Activated CD4-positive, alpha-beta T cell treated with anti-CD3 and anti-CD28 coated beads, Interleukin-2, amount 10 ng/mL, durations not matched to agents 7 days and 5 days (primary cell): ENCODE measurements around the gene GGA1. TPM values are rescaled to one million over a fixed set of nuclear protein-coding genes. Genes with fewer than 3 reads are reported as not detected.
A peak's percentile ranks its signal among the peaks of the same experiment; 100 is the strongest.

Experiments
- CTCF ChIA-PET: fragments of 350-600 bp; sonication (Branson Sonifier 250); formaldehyde crosslinking; loops from one replicate; lab custom pipeline; 2021; ENCODE audit warnings: antibody characterized with exemption; lab: Charles Lee
- POLR2A ChIA-PET: fragments of 350-600 bp; sonication (Branson Sonifier 250); formaldehyde crosslinking; loops from one replicate; lab custom pipeline; 2021; ENCODE audit warnings: antibody characterized with exemption; lab: Charles Lee
- DNase-seq: peaks from one replicate; pipeline ENCODE4 v3.0.0-alpha.2; 2020
- H3K27ac Mint-ChIP-seq: one replicate; pipeline ENCODE4 v1.8.0; 2021; ENCODE audit warnings: mild to moderate bottlenecking, moderate library complexity, mixed read lengths
- H3K27me3 Mint-ChIP-seq: one replicate; pipeline ENCODE4 v1.8.0; 2021; ENCODE audit warnings: mixed read lengths
- H3K36me3 Mint-ChIP-seq: one replicate; pipeline ENCODE4 v1.8.0; 2021; ENCODE audit warnings: low read depth, mixed read lengths
- H3K4me1 Mint-ChIP-seq: one replicate; pipeline ENCODE4 v1.8.0; 2021; ENCODE audit warnings: mixed read lengths
- H3K4me3 Mint-ChIP-seq: one replicate; pipeline ENCODE4 v1.8.0; 2021; ENCODE audit warnings: mild to moderate bottlenecking, moderate library complexity, mixed read lengths
- H3K9me3 Mint-ChIP-seq: one replicate; pipeline ENCODE4 v1.8.0; 2021; ENCODE audit warnings: mixed read lengths
- total RNA-seq, 2 experiments: library from RNA; stranded (reverse); gene quantifications; one replicate each; pipeline ENCODE4 v1.2.3, GENCODE V29; 2021

Gene GGA1
- total RNA-seq, 2 experiments from 2014 or later, result 58.5 to 62.8 TPM

DNA sequence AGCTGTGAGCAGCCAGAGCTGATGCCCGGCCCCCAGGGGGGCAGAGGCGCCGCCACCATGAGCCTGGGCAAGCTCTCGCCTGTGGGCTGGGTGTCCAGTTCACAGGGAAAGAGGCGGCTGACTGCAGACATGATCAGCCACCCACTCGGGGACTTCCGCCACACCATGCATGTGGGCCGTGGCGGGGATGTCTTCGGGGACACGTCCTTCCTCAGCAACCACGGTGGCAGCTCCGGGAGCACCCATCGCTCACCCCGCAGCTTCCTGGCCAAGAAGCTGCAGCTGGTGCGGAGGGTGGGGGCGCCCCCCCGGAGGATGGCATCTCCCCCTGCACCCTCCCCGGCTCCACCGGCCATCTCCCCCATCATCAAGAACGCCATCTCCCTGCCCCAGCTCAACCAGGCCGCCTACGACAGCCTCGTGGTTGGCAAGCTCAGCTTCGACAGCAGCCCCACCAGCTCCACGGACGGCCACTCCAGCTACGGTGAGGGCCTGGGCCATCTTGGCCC, 42.3 kb upstream of the GGA1 start:
- ChIA-PET CTCF (interaction anchor here (0.7 to 15.9 kb wide), 23 partner anchors 10 to 356 kb away, joined by 3 to 397 read pairs (median 5); partner anchors contain the start of genes ANKRD54, CARD10, GGA1 and LGALS2), POLR2A (interaction anchor here (0.6 kb wide), 1 partner anchor 91 kb away, joined by 6 read pairs; no protein-coding TSS in a partner anchor)
- Mint-ChIP-seq H3K9me3 (no peaks in the 10 kb centered on the region), H3K4me3 (no peak overlapping the region), H3K27me3 (peaks cover 42% of the 10 kb centered on the region), H3K27ac (no peak overlapping the region), H3K36me3 (no peaks in the 10 kb centered on the region), H3K4me1 (peaks cover 28% of the 10 kb centered on the region)
- DNase-seq, result peak; percentile 27

DNA sequence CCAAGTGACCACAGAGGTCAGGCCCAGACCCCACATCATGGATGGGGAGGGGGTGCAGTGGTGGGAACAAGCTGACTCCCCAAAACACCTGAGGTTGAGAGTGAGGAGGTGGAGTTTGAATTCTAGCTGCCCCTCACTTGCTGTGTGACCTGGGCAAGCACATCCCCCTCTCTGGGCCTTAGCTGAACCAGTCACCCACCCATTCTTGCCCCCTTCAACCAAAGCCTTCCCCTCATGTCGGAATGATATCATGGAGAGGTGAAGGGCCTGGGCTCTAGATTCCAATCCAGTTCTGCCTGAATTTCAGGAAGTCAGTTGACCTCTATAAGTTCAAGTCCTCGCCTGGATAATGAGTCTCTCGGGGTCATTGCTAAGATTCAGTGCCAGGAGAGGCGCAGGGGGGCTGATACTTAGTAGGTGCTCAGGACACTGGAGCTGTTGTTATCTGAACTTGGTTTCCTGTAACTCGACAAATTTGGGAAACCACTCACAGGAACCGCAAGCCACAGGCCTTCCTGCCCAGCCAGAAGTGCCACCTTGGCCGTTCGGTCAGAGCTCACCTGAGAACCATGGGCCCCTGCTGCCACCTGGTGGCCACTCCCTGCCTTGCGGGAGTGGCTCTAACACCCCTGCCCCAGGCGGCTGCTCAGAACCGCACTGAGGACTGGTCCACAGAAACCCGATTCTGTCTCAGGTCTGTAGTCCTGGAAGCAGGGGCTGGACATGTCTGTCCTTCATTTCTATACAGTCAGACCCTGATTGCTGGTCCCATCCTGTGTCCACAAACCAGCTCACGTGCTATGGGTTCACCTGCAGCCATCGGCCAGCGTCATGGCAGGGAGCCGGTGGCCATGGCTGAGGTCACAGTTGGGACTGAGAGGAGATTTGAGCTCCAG, 41.5 kb upstream of the GGA1 start:
- DNase-seq, result peak; percentile 94
- H3K4me3 Mint-ChIP-seq, result peak overlapping the region; percentile 41
- ChIA-PET CTCF (interaction anchor here (0.5 to 15.9 kb wide), 42 partner anchors 8 to 589 kb away, joined by 3 to 397 read pairs (median 4); partner anchors contain the start of genes ANKRD54, CARD10, CYTH4 and GGA1), POLR2A (no interaction called here)
- H3K9me3 Mint-ChIP-seq, result no peaks in the 10 kb centered on the region
- H3K27me3 Mint-ChIP-seq, result peaks cover 38% of the 10 kb centered on the region
- H3K36me3 Mint-ChIP-seq, result no peaks in the 10 kb centered on the region
- H3K27ac Mint-ChIP-seq, result peak overlapping the region; percentile 73
- H3K4me1 Mint-ChIP-seq, result peaks cover 23% of the 10 kb centered on the region

DNA sequence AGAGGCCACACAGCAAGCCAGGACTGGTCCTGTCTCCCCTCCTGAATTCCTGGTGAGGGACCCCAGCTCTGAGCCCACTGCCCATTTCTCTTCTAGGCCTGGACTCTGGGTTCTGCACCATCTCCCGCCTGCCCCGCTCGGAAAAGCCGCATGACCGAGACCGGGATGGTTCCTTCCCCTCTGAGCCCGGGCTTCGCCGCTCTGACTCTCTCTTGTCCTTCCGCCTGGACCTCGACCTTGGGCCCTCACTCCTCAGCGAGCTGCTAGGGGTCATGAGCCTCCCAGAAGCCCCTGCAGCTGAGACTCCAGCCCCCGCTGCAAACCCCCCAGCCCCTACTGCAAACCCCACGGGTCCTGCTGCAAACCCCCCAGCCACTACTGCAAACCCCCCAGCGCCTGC, 40.6 kb upstream of the GGA1 start:
- Mint-ChIP-seq H3K27ac (no peak overlapping the region), H3K4me1 (peaks cover 22% of the 10 kb centered on the region), H3K36me3 (no peaks in the 10 kb centered on the region), H3K4me3 (no peak overlapping the region), H3K9me3 (no peaks in the 10 kb centered on the region), H3K27me3 (peaks cover 32% of the 10 kb centered on the region)
- CTCF ChIA-PET, result interaction anchor here (0.5 to 15.9 kb wide), 27 partner anchors 7 to 418 kb away, joined by 3 to 397 read pairs (median 5); partner anchors contain the start of genes CYTH4, GGA1, IL2RB and LGALS2
- POLR2A ChIA-PET, result no interaction called here
- DNase-seq, result no peak

DNA sequence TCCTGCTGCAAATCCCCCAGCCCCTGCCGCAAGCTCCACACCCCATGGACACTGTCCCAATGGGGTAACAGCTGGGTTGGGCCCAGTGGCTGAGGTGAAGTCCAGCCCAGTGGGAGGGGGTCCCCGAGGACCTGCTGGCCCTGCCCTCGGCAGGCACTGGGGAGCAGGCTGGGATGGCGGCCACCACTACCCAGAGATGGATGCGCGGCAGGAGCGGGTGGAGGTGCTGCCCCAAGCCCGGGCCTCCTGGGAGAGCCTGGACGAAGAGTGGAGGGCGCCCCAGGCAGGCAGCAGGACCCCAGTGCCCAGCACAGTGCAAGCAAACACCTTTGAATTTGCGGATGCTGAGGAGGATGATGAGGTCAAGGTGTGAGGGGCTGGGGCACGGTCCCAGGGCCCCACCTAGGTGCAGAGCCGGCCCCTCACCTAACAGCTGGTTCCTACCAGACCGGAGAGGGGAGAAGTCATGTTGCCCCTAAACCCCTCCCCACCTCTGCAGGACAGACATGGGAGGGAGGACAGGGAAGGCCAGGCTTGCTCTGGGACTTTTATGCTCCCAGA, 40.1 kb upstream of the GGA1 start:
- H3K9me3 Mint-ChIP-seq, result no peaks in the 10 kb centered on the region
- CTCF ChIA-PET, result interaction anchor here (0.6 to 15.9 kb wide), 13 partner anchors 10 to 419 kb away, joined by 3 to 397 read pairs (median 5); partner anchors contain the start of genes GGA1, IL2RB, LGALS2 and MFNG
- DNase-seq, result no peak
- no peaks in the 10 kb centered on the region for H3K36me3 Mint-ChIP-seq
- POLR2A ChIA-PET, result no interaction called here
- peaks cover 27% of the 10 kb centered on the region for H3K27me3 Mint-ChIP-seq
- H3K4me3 Mint-ChIP-seq, result no peak overlapping the region
- no peak overlapping the region for H3K27ac Mint-ChIP-seq
- H3K4me1 Mint-ChIP-seq, result peaks cover 22% of the 10 kb centered on the region

DNA sequence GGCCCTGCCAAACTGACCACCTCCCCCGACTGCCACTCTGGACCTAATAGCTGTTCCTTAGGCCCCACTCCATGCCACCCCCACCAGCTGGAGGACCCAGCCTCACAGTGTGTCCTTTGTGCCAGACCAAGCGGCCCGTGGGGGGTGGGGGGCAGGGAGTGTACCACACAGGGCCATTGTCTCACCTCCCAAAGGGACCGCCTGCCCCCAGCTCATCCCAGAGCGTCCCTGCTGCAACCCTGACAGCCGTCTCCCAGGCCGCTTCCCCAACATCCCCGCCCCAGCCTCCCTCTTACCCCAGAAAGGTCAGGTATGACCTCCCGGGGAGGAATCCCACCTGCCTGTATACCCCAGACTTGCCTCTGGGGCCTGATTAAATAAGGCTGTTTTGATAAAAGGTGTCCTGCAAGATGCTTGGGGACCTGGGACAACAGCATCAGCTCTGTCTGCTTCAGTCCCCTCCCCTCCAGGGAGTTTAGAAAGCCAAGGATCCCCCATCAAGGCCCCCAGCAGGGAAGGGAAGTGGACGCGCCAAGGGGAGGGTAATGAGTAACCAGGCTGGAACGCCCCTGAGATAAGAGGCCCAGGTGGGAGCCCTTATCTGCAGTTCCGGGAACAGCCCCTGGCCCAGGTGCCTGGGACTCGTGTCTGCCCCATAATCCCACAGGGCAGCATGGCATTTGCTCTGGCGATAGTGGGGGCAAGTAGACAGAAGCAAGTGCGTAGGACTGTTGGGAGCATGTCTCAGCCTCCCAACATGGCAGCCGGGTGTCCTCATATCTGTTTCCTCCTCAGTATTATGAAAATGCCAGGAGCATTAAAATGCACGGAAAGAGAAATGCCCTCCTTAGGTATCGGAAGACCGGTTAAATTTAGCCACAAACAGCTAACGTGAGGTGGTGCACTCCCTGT, 39.4 kb upstream of the GGA1 start:
- Mint-ChIP-seq H3K27ac (peak overlapping the region; percentile 33), H3K36me3 (no peaks in the 10 kb centered on the region), H3K4me3 (no peak overlapping the region), H3K27me3 (peaks cover 22% of the 10 kb centered on the region), H3K9me3 (no peaks in the 10 kb centered on the region), H3K4me1 (peaks cover 22% of the 10 kb centered on the region)
- POLR2A ChIA-PET, result no interaction called here
- no peak for DNase-seq
- CTCF ChIA-PET, result interaction anchor here (1.5 to 15.9 kb wide), 6 partner anchors 7 to 252 kb away, joined by 3 to 397 read pairs (median 9); partner anchors contain the start of gene LGALS2

DNA sequence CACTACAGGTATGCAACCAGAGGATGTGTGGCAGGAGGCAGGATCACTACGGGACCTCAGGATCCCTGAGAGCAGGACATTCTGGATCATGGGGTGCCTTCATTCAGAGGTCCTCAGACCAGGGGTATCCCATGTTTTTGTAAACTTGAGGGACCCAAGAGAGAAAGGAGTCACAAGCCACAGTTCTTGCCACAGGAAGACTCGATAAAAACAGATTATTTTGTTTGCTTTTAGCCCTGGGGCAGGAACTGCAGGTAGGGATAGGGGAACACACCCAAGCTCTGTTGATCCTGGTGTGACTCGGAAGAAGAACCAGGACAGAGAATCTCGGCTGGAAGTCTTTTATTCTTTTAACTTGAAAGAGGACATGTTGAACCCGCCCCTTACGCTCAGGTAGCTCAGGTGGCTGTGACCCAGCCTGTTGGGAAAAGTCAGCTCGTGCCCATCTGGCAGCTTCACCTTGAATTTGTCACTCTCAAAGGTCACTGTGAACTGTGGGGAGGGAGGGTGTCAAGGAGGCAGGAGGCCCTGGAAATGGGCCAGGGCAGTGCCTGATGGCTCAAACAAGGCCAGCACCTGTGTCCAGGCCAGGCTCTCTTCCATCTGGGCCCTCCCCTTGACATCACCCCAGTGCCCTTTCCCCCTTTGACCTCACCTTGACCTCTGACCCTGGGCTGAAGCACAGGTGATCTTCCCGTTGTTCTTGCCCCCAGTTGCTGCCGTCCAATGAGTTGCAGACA, 38.5 kb upstream of the GGA1 start:
- no peaks in the 10 kb centered on the region for H3K9me3 Mint-ChIP-seq
- H3K36me3 Mint-ChIP-seq, result no peaks in the 10 kb centered on the region
- peaks cover 19% of the 10 kb centered on the region for H3K27me3 Mint-ChIP-seq
- H3K4me3 Mint-ChIP-seq, result no peak overlapping the region
- H3K4me1 Mint-ChIP-seq, result peaks cover 22% of the 10 kb centered on the region
- no peak for DNase-seq
- POLR2A ChIA-PET, result no interaction called here
- CTCF ChIA-PET, result interaction anchor here (1.5 to 15.9 kb wide), 5 partner anchors 8 to 25 kb away, joined by 3 to 397 read pairs (median 12); partner anchors contain the start of gene LGALS2
- H3K27ac Mint-ChIP-seq, result no peak overlapping the region

DNA sequence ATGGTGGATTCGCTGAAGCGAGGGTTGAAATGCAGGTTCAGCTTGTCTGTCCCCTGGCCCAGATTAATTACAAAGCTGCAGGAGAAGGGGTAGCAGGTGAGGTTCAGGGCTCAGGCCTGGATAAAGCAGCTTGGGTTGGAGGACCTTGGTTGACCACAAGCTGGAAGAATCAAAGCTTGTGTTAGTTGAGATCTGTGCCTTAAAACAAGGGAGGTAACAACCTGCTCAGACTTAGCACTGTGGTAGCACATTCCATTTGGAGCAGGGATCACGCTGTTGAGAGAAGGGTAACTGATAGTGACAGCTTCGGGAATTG, 38.0 kb upstream of the GGA1 start:
- no peak overlapping the region for H3K27ac Mint-ChIP-seq
- POLR2A ChIA-PET, result no interaction called here
- H3K4me3 Mint-ChIP-seq, result no peak overlapping the region
- CTCF ChIA-PET, result interaction anchor here (1.5 to 15.9 kb wide), 5 partner anchors 9 to 25 kb away, joined by 3 to 397 read pairs (median 12); partner anchors contain the start of gene LGALS2
- no peak for DNase-seq
- peaks cover 21% of the 10 kb centered on the region for H3K4me1 Mint-ChIP-seq
- H3K27me3 Mint-ChIP-seq, result peaks cover 18% of the 10 kb centered on the region
- H3K9me3 Mint-ChIP-seq, result no peaks in the 10 kb centered on the region
- no peaks in the 10 kb centered on the region for H3K36me3 Mint-ChIP-seq

DNA sequence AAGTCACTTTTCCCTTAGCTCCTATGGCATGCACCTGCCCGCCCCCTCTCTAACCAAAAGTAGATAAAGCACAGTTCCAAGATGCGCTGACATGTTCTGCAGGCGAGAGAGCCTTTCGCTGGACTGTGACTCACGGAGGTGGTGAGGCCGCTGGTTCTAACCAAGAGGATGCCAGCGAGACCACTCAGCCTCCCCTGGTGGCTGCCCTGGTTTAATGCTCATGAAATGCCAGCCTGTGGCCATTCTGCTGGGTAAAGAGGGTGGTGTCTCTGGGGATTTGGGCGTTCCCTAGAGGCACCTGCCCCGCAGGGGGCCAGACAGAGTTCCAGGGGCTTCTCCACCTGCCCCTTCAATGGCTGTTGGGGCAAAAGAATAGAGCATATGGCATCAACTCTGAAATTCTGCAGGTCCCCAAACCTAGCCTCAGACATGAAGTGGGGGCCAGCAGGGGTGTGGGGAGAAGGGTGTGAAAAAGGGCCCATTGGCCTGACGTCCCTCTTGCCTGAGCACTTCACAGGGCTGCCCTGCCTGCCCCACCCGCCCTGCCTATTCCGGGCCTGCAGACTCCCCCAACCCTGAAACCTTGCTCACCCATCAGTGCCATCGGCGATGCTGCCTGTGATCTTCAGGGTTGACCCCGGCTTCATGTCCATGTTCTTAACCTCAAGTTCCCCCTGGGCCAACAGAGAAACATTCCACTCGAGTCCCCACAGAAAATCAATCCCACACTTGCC, 37.2 kb upstream of the GGA1 start:
- Mint-ChIP-seq H3K36me3 (no peaks in the 10 kb centered on the region), H3K27ac (no peak overlapping the region), H3K27me3 (peaks cover 14% of the 10 kb centered on the region), H3K4me3 (no peak overlapping the region), H3K4me1 (peaks cover 13% of the 10 kb centered on the region), H3K9me3 (no peaks in the 10 kb centered on the region)
- DNase-seq, result no peak
- ChIA-PET POLR2A (no interaction called here), CTCF (interaction anchor here (0.9 to 15.9 kb wide), 6 partner anchors 9 to 26 kb away, joined by 3 to 397 read pairs (median 9); partner anchors contain the start of gene LGALS2)

DNA sequence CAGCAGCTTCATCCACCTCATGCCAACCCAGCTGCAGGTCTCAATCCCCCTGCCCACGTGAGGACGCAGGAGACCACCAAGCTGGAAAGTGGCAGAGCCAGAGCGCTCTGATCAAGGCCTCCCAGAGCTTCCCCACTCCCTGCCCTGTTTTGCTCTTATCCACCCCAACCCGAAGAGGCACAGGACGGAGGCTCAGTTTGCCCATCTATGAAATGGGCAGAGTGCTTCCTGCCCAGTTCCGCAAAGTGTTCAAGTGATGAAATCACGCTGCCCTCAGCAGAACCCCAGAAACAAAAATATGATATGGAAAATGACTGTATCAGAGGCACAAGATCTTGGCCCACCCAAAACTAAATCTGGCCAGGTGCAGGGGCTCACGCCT, 36.7 kb upstream of the GGA1 start:
- Mint-ChIP-seq H3K27ac (no peak overlapping the region), H3K4me1 (peaks cover 7% of the 10 kb centered on the region), H3K27me3 (peaks cover 12% of the 10 kb centered on the region), H3K4me3 (no peak overlapping the region), H3K9me3 (no peaks in the 10 kb centered on the region), H3K36me3 (no peaks in the 10 kb centered on the region)
- DNase-seq, result no peak
- ChIA-PET CTCF (interaction anchor here (0.9 kb wide), 1 partner anchor 10 kb away, joined by 3 read pairs; no protein-coding TSS in a partner anchor), POLR2A (no interaction called here)

DNA sequence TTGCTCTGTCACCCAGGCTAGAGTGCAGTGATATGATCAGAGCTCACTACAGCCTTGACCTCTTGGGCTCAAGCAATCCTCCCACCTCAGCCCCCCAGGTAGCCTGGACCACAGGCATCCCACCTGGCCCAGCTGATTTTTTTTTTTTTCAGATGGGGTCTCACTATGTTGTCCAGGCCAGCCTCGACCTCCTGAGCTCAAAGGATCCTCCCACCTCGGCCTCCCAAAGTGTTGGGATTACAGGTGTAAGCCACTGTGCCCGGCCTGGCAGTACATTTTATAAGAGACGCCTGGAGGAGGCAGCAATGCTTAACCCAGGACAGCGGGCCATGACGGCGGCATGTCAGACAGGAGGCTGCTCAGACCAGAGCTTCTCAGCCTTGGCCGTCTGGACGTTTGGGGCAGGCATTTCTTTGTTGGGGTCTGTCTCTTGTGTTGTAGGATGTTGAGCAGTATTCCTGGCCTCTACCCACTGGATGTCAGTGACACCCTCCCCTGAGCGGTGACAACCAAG, 33.1 kb upstream of the GGA1 start:
- Mint-ChIP-seq H3K4me3 (no peak overlapping the region), H3K9me3 (no peaks in the 10 kb centered on the region), H3K27ac (no peak overlapping the region), H3K36me3 (no peaks in the 10 kb centered on the region), H3K27me3 (peaks cover 11% of the 10 kb centered on the region), H3K4me1 (peaks cover 8% of the 10 kb centered on the region)
- POLR2A ChIA-PET, result no interaction called here
- DNase-seq, result no peak
- CTCF ChIA-PET, result interaction anchor here (1.0 to 2.1 kb wide), 6 partner anchors 8 to 37 kb away, joined by 3 to 7 read pairs (median 4); no protein-coding TSS in a partner anchor

DNA sequence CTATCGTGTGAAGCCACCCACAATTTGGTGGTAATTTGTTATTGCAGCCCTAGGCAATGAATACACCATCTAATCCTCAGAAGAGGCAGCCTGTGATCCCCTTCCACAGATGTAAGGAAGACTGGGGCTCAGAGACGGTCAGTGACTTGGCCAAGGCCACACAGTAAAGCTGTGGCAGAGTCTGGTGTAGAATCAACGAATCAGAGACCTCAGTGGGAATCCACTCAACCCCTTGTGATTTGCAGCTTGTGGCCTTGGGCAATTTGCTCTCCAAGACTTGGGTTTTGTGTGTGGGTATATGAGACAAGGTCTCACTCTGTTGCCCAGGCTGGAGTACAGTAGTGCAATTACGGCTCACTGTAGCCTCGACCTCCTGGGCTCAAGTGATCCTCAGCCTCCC, 30.6 kb upstream of the GGA1 start:
- DNase-seq, result no peak
- H3K9me3 Mint-ChIP-seq, result no peaks in the 10 kb centered on the region
- H3K36me3 Mint-ChIP-seq, result no peaks in the 10 kb centered on the region
- no peak overlapping the region for H3K27ac Mint-ChIP-seq
- POLR2A ChIA-PET, result no interaction called here
- H3K27me3 Mint-ChIP-seq, result peaks cover 12% of the 10 kb centered on the region
- CTCF ChIA-PET, result interaction anchor here (1.0 to 5.5 kb wide), 4 partner anchors 12 to 55 kb away, joined by 3 to 29 read pairs (median 4); no protein-coding TSS in a partner anchor
- H3K4me3 Mint-ChIP-seq, result no peak overlapping the region
- H3K4me1 Mint-ChIP-seq, result peaks cover 13% of the 10 kb centered on the region
